ENCODE data around the gene STRIP2. TPM values are rescaled to one million over a fixed set of nuclear protein-coding genes. Genes with fewer than 3 reads are reported as not detected.

Gene STRIP2
- polyA plus RNA-seq, 4 donors, result 0.22 to 1.3 (median 0.95) TPM; not detected in 1

- Histone ChIP-seq H3K27ac (ENCODE audit: low read depth in 1 of 3, low read length in 2 of 3) (no peak overlapping the region), H3K4me3 (ENCODE audit: low read depth in 1 of 3, low read length in 3 of 3) (no peak overlapping the region), H3K4me1 (ENCODE audit: control insufficient read depth in 3 of 3, insufficient read depth in 2 of 3, low read depth in 1 of 3, low read length in 2 of 3) (no peaks in the 10 kb centered on the region), H3K9me3 (ENCODE audit: control insufficient read depth in 2 of 2, insufficient read depth in 1 of 2, low read depth in 1 of 2, low read length in 1 of 2) (no peaks in the 10 kb centered on the region), H3K27me3 (ENCODE audit: control insufficient read depth in 3 of 3, insufficient read depth in 3 of 3, low read length in 3 of 3) (peaks cover 0 to 3% (median 0%) of the 10 kb centered on the region in 3 donors), H3K36me3 (ENCODE audit: control insufficient read depth in 3 of 3, insufficient read depth in 2 of 3, low read depth in 1 of 3, low read length in 3 of 3) (no peaks in the 10 kb centered on the region)
- DNase-seq, result no peak
- WGBS, 3 donors, result 74 to 82% (median 81%) methylated on average over 8 of the region's 8 CpGs
- FAIRE-seq, result no peak
Measured at GRCh38 chr7:129512192-129512591, 78.0 kb downstream of the STRIP2 start.

- no peak for DNase-seq
- Histone ChIP-seq H3K27ac (ENCODE audit: low read depth in 1 of 3, low read length in 2 of 3) (no peak overlapping the region), H3K27me3 (ENCODE audit: control insufficient read depth in 3 of 3, insufficient read depth in 3 of 3, low read length in 3 of 3) (peaks cover 0 to 3% (median 0%) of the 10 kb centered on the region in 3 donors), H3K4me3 (ENCODE audit: low read depth in 1 of 3, low read length in 3 of 3) (no peak overlapping the region), H3K4me1 (ENCODE audit: control insufficient read depth in 3 of 3, insufficient read depth in 2 of 3, low read depth in 1 of 3, low read length in 2 of 3) (no peaks in the 10 kb centered on the region), H3K9me3 (ENCODE audit: control insufficient read depth in 2 of 2, insufficient read depth in 1 of 2, low read depth in 1 of 2, low read length in 1 of 2) (no peaks in the 10 kb centered on the region), H3K36me3 (ENCODE audit: control insufficient read depth in 3 of 3, insufficient read depth in 2 of 3, low read depth in 1 of 3, low read length in 3 of 3) (no peaks in the 10 kb centered on the region)
- no peak for FAIRE-seq
- 85 to 87% (median 87%) methylated on average over 10 of the region's 10 CpGs for WGBS, 3 donors
Measured at GRCh38 chr7:129513546-129513945, 79.3 kb downstream of the STRIP2 start.

- 58 to 67% (median 66%) methylated on average over 4 of the region's 4 CpGs for WGBS, 3 donors
- Histone ChIP-seq H3K27ac (ENCODE audit: low read depth in 1 of 3, low read length in 2 of 3) (no peak overlapping the region), H3K4me3 (ENCODE audit: low read depth in 1 of 3, low read length in 3 of 3) (no peak overlapping the region), H3K9me3 (ENCODE audit: control insufficient read depth in 2 of 2, insufficient read depth in 1 of 2, low read depth in 1 of 2, low read length in 1 of 2) (no peaks in the 10 kb centered on the region), H3K4me1 (ENCODE audit: control insufficient read depth in 3 of 3, insufficient read depth in 2 of 3, low read depth in 1 of 3, low read length in 2 of 3) (no peaks in the 10 kb centered on the region), H3K36me3 (ENCODE audit: control insufficient read depth in 3 of 3, insufficient read depth in 2 of 3, low read depth in 1 of 3, low read length in 3 of 3) (no peaks in the 10 kb centered on the region), H3K27me3 (ENCODE audit: control insufficient read depth in 3 of 3, insufficient read depth in 3 of 3, low read length in 3 of 3) (peaks cover 0 to 6% (median 0%) of the 10 kb centered on the region in 3 donors)
- DNase-seq, result no peak
- no peak for FAIRE-seq
Measured at GRCh38 chr7:129514683-129515082, 80.5 kb downstream of the STRIP2 start.

- H3K27ac ChIP-seq (ENCODE audit: low read depth in 1 of 3, low read length in 2 of 3), result no peak overlapping the region
- 47 to 72% (median 62%) methylated on average over 4 of the region's 4 CpGs for WGBS, 3 donors
- H3K36me3 ChIP-seq (ENCODE audit: control insufficient read depth in 3 of 3, insufficient read depth in 2 of 3, low read depth in 1 of 3, low read length in 3 of 3), result no peaks in the 10 kb centered on the region
- H3K4me3 ChIP-seq (ENCODE audit: low read depth in 1 of 3, low read length in 3 of 3), result no peak overlapping the region
- DNase-seq (no peak), FAIRE-seq (no peak)
- peaks cover 0 to 6% (median 0%) of the 10 kb centered on the region in 3 donors for H3K27me3 ChIP-seq (ENCODE audit: control insufficient read depth in 3 of 3, insufficient read depth in 3 of 3, low read length in 3 of 3)
- H3K4me1 ChIP-seq (ENCODE audit: control insufficient read depth in 3 of 3, insufficient read depth in 2 of 3, low read depth in 1 of 3, low read length in 2 of 3), result no peaks in the 10 kb centered on the region
- H3K9me3 ChIP-seq (ENCODE audit: control insufficient read depth in 2 of 2, insufficient read depth in 1 of 2, low read depth in 1 of 2, low read length in 1 of 2), result no peaks in the 10 kb centered on the region
Measured at GRCh38 chr7:129515381-129515780, 81.1 kb downstream of the STRIP2 start.

- Histone ChIP-seq H3K27me3 (ENCODE audit: control insufficient read depth in 3 of 3, insufficient read depth in 3 of 3, low read length in 3 of 3) (peaks cover 0 to 13% (median 0%) of the 10 kb centered on the region in 3 donors), H3K4me3 (ENCODE audit: low read depth in 1 of 3, low read length in 3 of 3) (no peak overlapping the region), H3K9me3 (ENCODE audit: control insufficient read depth in 2 of 2, insufficient read depth in 1 of 2, low read depth in 1 of 2, low read length in 1 of 2) (no peaks in the 10 kb centered on the region), H3K27ac (ENCODE audit: low read depth in 1 of 3, low read length in 2 of 3) (no peak overlapping the region), H3K36me3 (ENCODE audit: control insufficient read depth in 3 of 3, insufficient read depth in 2 of 3, low read depth in 1 of 3, low read length in 3 of 3) (no peaks in the 10 kb centered on the region), H3K4me1 (ENCODE audit: control insufficient read depth in 3 of 3, insufficient read depth in 2 of 3, low read depth in 1 of 3, low read length in 2 of 3) (no peaks in the 10 kb centered on the region)
- WGBS, 3 donors, result 77 to 87% (median 87%) methylated on average over 6 of the region's 6 CpGs
- FAIRE-seq (no peak), DNase-seq (no peak)
Measured at GRCh38 chr7:129517931-129518330, 83.7 kb downstream of the STRIP2 start.

GRCh38 chr7:129519464-129519863, 85.2 kb downstream of the STRIP2 start:
- H3K9me3 ChIP-seq (ENCODE audit: control insufficient read depth in 2 of 2, insufficient read depth in 1 of 2, low read depth in 1 of 2, low read length in 1 of 2), result no peaks in the 10 kb centered on the region
- H3K4me3 ChIP-seq (ENCODE audit: low read depth in 1 of 3, low read length in 3 of 3), result no peak overlapping the region
- no peak overlapping the region for H3K27ac ChIP-seq (ENCODE audit: low read depth in 1 of 3, low read length in 2 of 3)
- peaks cover 0 to 12% (median 0%) of the 10 kb centered on the region in 3 donors for H3K27me3 ChIP-seq (ENCODE audit: control insufficient read depth in 3 of 3, insufficient read depth in 3 of 3, low read length in 3 of 3)
- H3K4me1 ChIP-seq (ENCODE audit: control insufficient read depth in 3 of 3, insufficient read depth in 2 of 3, low read depth in 1 of 3, low read length in 2 of 3), result no peaks in the 10 kb centered on the region
- H3K36me3 ChIP-seq (ENCODE audit: control insufficient read depth in 3 of 3, insufficient read depth in 2 of 3, low read depth in 1 of 3, low read length in 3 of 3), result no peaks in the 10 kb centered on the region
- DNase-seq, result no peak
- FAIRE-seq, result no peak
- 32 to 51% (median 35%) methylated on average over 5 of the region's 5 CpGs for WGBS, 3 donors

- Histone ChIP-seq H3K27me3 (ENCODE audit: control insufficient read depth in 3 of 3, insufficient read depth in 3 of 3, low read length in 3 of 3) (peaks cover 0 to 15% (median 0%) of the 10 kb centered on the region in 3 donors), H3K4me1 (ENCODE audit: control insufficient read depth in 3 of 3, insufficient read depth in 2 of 3, low read depth in 1 of 3, low read length in 2 of 3) (no peaks in the 10 kb centered on the region), H3K36me3 (ENCODE audit: control insufficient read depth in 3 of 3, insufficient read depth in 2 of 3, low read depth in 1 of 3, low read length in 3 of 3) (no peaks in the 10 kb centered on the region), H3K9me3 (ENCODE audit: control insufficient read depth in 2 of 2, insufficient read depth in 1 of 2, low read depth in 1 of 2, low read length in 1 of 2) (no peaks in the 10 kb centered on the region), H3K4me3 (ENCODE audit: low read depth in 1 of 3, low read length in 3 of 3) (no peak overlapping the region), H3K27ac (ENCODE audit: low read depth in 1 of 3, low read length in 2 of 3) (no peak overlapping the region)
- 48 to 59% (median 57%) methylated on average over 27 to 30 of the region's 30 CpGs for WGBS, 3 donors
- FAIRE-seq (no peak), DNase-seq (no peak)
Measured at GRCh38 chr7:129522088-129522970, 88.1 kb downstream of the STRIP2 start.

GRCh38 chr7:129522971-129523340, 88.7 kb downstream of the STRIP2 start:
- H3K27me3 ChIP-seq (ENCODE audit: control insufficient read depth in 3 of 3, insufficient read depth in 3 of 3, low read length in 3 of 3), result peaks cover 0 to 15% (median 0%) of the 10 kb centered on the region in 3 donors
- FAIRE-seq, result no peak
- no peak overlapping the region for H3K4me3 ChIP-seq (ENCODE audit: low read depth in 1 of 3, low read length in 3 of 3)
- no peaks in the 10 kb centered on the region for H3K4me1 ChIP-seq (ENCODE audit: control insufficient read depth in 3 of 3, insufficient read depth in 2 of 3, low read depth in 1 of 3, low read length in 2 of 3)
- H3K36me3 ChIP-seq (ENCODE audit: control insufficient read depth in 3 of 3, insufficient read depth in 2 of 3, low read depth in 1 of 3, low read length in 3 of 3), result no peaks in the 10 kb centered on the region
- no peak for DNase-seq
- H3K9me3 ChIP-seq (ENCODE audit: control insufficient read depth in 2 of 2, insufficient read depth in 1 of 2, low read depth in 1 of 2, low read length in 1 of 2), result no peaks in the 10 kb centered on the region
- 50 to 71% (median 57%) methylated on average over 5 of the region's 5 CpGs for WGBS, 3 donors
- H3K27ac ChIP-seq (ENCODE audit: low read depth in 1 of 3, low read length in 2 of 3), result no peak overlapping the region

Data from small intestine (tissue), 7 donors.